Testis (tissue), 3 donors: ENCODE results near the gene POLR2B. TPM values are rescaled to one million over a fixed set of nuclear protein-coding genes. Genes with fewer than 3 reads are reported as not detected.

Experiments used
- DNase-seq: peaks from one replicate; pipeline ENCODE4 v3.0.0-alpha.2; 2019
- H3K27ac ChIP-seq, 2 donors: fragments of 200-600 bp; sonication (generic); one replicate each; pipeline ENCODE4 v1.5.1; 2019
- H3K27me3 ChIP-seq: fragments of 200-600 bp; sonication (generic); one replicate; pipeline ENCODE4 v1.5.1; 2019
- H3K36me3 ChIP-seq: fragments of 200-600 bp; sonication (generic); one replicate; pipeline ENCODE4 v1.5.1; 2017; ENCODE audit warnings: low read depth; ENCODE audit errors: missing control alignments
- H3K4me1 ChIP-seq: fragments of 200-600 bp; sonication (generic); one replicate; pipeline ENCODE4 v1.5.1; 2019
- H3K4me3 ChIP-seq, 2 donors: fragments of 200-600 bp; sonication (generic); one replicate each; pipeline ENCODE4 v1.5.1; 2017 to 2019
- H3K9me3 ChIP-seq: fragments of 200-600 bp; sonication (generic); one replicate; pipeline ENCODE4 v1.5.1; 2017
- CTCF ChIP-seq, 3 experiments: fragments of 450-650 bp in 2 of 3; fragments of 200-600 bp in 1 of 3; sonication (generic) in 1 of 3; IDR thresholded peaks; one replicate each; pipeline ENCODE4 v1.5.1; 2016 to 2019; ENCODE audit warnings: antibody characterized with exemption in 3 of 3, mild to moderate bottlenecking in 2 of 3, moderate library complexity in 1 of 3
- POLR2A ChIP-seq: fragments of 450-650 bp; IDR thresholded peaks from one replicate; pipeline ENCODE4 v1.6.1; 2017; ENCODE audit warnings: antibody characterized with exemption, mild to moderate bottlenecking, moderate library complexity
- WGBS, 2 donors: methylation state at CpG; one replicate each; pipeline ENCODE4 v1.1.5; 2018; 5-methylcytosine and 5-hydroxymethylcytosine counted together
- intact Hi-C: fragments of 100-400 bp; cut with DNase I; formaldehyde crosslinking; loops from one replicate; pipeline ENCODE4 v1.15.1; 2023; ENCODE audit warnings: low total_unique reads
- polyA plus RNA-seq: library from polyadenylated mRNA; stranded (reverse); fragments of 350-450 nt; fragmentation: Illumina TruSeq; extraction: RNeasy Lipid Tissue Mini Kit (QIAGEN cat#74804); gene quantifications from one replicate; pipeline ENCODE4 v1.2.3, GENCODE V29; 2014; ENCODE audit warnings: low read depth, low replicate concordance; ENCODE audit not compliant: insufficient read depth
- total RNA-seq, 2 donors: library from RNA; depleted of rRNA; stranded (reverse); fragments of >200 nt; gene quantifications; one replicate each; pipeline ENCODE4 v1.2.3, GENCODE V29; 2016

The POLR2B gene
- total and polyA plus RNA-seq, 3 donors from 2014 or later = 81.8 to 104 (median 81.8) TPM

GRCh38 chr4:57065730-57066482 lies 87.2 kb downstream of the POLR2B start:
- WGBS, 2 donors = 43 to 55% methylated on average over 5 of the region's 5 CpGs
- DNase-seq = no peak
- peak overlapping the region; percentile 53 to 62 for H3K27ac ChIP-seq
- H3K4me1 ChIP-seq = peaks cover 37% of the 10 kb centered on the region
- H3K9me3 ChIP-seq = no peaks in the 10 kb centered on the region
- TF ChIP-seq CTCF (IDR thresholded peaks at IDR 0.05) (no peak), POLR2A (no peak)
- intact Hi-C loops = loop anchor here (10.0 kb wide), 1 partner anchor 49 kb away; the partner anchor contains the start of gene IGFBP7
- H3K4me3 ChIP-seq = no peak overlapping the region
- H3K36me3 ChIP-seq = no peaks in the 10 kb centered on the region
- H3K27me3 ChIP-seq = no peaks in the 10 kb centered on the region

GRCh38 chr4:57068237-57068981 lies 89.7 kb downstream of the POLR2B start:
- TF ChIP-seq POLR2A (no peak), CTCF (IDR thresholded peaks at IDR 0.05) (no peak)
- no peaks in the 10 kb centered on the region for H3K27me3 ChIP-seq
- H3K4me1 ChIP-seq = peaks cover 30% of the 10 kb centered on the region
- H3K4me3 ChIP-seq = no peak overlapping the region
- no peaks in the 10 kb centered on the region for H3K36me3 ChIP-seq
- WGBS, 2 donors = 55 to 60% methylated on average over 8 of the region's 8 CpGs
- no peak for DNase-seq
- H3K27ac ChIP-seq = peak overlapping the region in 1 of 2 donors; percentile 62
- no peaks in the 10 kb centered on the region for H3K9me3 ChIP-seq
- intact Hi-C loops = loop anchor here (10.0 kb wide), 1 partner anchor 46 kb away; the partner anchor contains the start of gene IGFBP7

GRCh38 chr4:57070461-57070860 lies 91.8 kb downstream of the POLR2B start:
- Histone ChIP-seq H3K36me3 (no peaks in the 10 kb centered on the region), H3K4me1 (peaks cover 18% of the 10 kb centered on the region), H3K4me3 (no peak overlapping the region), H3K27me3 (no peaks in the 10 kb centered on the region), H3K27ac (peak overlapping the region in 1 of 2 donors; percentile 62), H3K9me3 (no peaks in the 10 kb centered on the region)
- intact Hi-C loops = no loop called here
- 64 to 70% methylated on average over 2 of the region's 2 CpGs for WGBS, 2 donors
- no peak for DNase-seq
- TF ChIP-seq CTCF (IDR thresholded peaks at IDR 0.05) (no peak), POLR2A (no peak)

GRCh38 chr4:57071326-57071725 lies 92.6 kb downstream of the POLR2B start:
- no peaks in the 10 kb centered on the region for H3K9me3 ChIP-seq
- no peaks in the 10 kb centered on the region for H3K36me3 ChIP-seq
- intact Hi-C loops = no loop called here
- peaks cover 18% of the 10 kb centered on the region for H3K4me1 ChIP-seq
- DNase-seq = no peak
- TF ChIP-seq CTCF (IDR thresholded peaks at IDR 0.05) (no peak), POLR2A (no peak)
- H3K27me3 ChIP-seq = no peaks in the 10 kb centered on the region
- WGBS, 2 donors = 30% methylated on average over 2 of the region's 2 CpGs; no CpG with 5 or more reads in 1 of the 2 donors
- H3K27ac ChIP-seq = peak overlapping the region in 1 of 2 donors; percentile 38
- H3K4me3 ChIP-seq = no peak overlapping the region
